ENCODE data around the gene CCDC110. TPM values are rescaled to one million over a fixed set of nuclear protein-coding genes. Genes with fewer than 3 reads are reported as not detected.

CCDC110 gene
- polyA plus RNA-seq, 1 donor from 2014 or later, result 0.21 TPM

GRCh38 chr4:185421366-185422124, 50.0 kb downstream of the CCDC110 start:
- H4K20me1 ChIP-seq (ENCODE audit: insufficient read depth), result no peaks in the 10 kb centered on the region
- no peak overlapping the region for H2AFZ ChIP-seq (ENCODE audit: low read depth, low read length)
- H3K9ac ChIP-seq (ENCODE audit: low read length), result no peak overlapping the region
- H3K9me3 ChIP-seq (ENCODE audit: low read length), result no peaks in the 10 kb centered on the region
- no peaks in the 10 kb centered on the region for H3K27me3 ChIP-seq (ENCODE audit: insufficient read depth, low read depth, low read length)
- no peak overlapping the region for H3K4me3 ChIP-seq (ENCODE audit: low read length)
- no peaks in the 10 kb centered on the region for H3F3A ChIP-seq (ENCODE audit: insufficient read depth, low read length, poor library complexity, severe bottlenecking)
- H3K36me3 ChIP-seq (ENCODE audit: insufficient read depth, low read length), result peaks cover 8% of the 10 kb centered on the region
- TF ChIP-seq POLR2AphosphoS5 (IDR thresholded peaks at IDR 0.05), result no peak
- TF ChIP-seq EP300 (conservative IDR thresholded peaks at IDR 0.05; ENCODE audit: poor library complexity, severe bottlenecking), result no peak
- TF ChIP-seq EZH2 (IDR thresholded peaks at IDR 0.05; ENCODE audit: borderline replicate concordance, insufficient read depth, low read length, poor library complexity, severe bottlenecking), result no peak
- H3K79me2 ChIP-seq (replicated peaks; ENCODE audit: insufficient read depth, low read length), result peaks cover 29% of the 10 kb centered on the region
- no peak overlapping the region for H3K27ac ChIP-seq (ENCODE audit: low read length)
- no peaks in the 10 kb centered on the region for H3K9me2 ChIP-seq (ENCODE audit: insufficient read depth, low read length)
- H3K4me2 ChIP-seq (ENCODE audit: low read length), result no peak overlapping the region

GRCh38 chr4:185416955-185417354, 54.6 kb downstream of the CCDC110 start:
- no peak overlapping the region for H3K9ac ChIP-seq (ENCODE audit: low read length)
- no peaks in the 10 kb centered on the region for H4K20me1 ChIP-seq (ENCODE audit: insufficient read depth)
- no peaks in the 10 kb centered on the region for H3K9me3 ChIP-seq (ENCODE audit: low read length)
- H3K4me2 ChIP-seq (ENCODE audit: low read length), result no peak overlapping the region
- H3K36me3 ChIP-seq (ENCODE audit: insufficient read depth, low read length), result peaks cover 13% of the 10 kb centered on the region
- no peaks in the 10 kb centered on the region for H3F3A ChIP-seq (ENCODE audit: insufficient read depth, low read length, poor library complexity, severe bottlenecking)
- H3K27ac ChIP-seq (ENCODE audit: low read length), result no peak overlapping the region
- no peaks in the 10 kb centered on the region for H3K79me2 ChIP-seq (replicated peaks; ENCODE audit: insufficient read depth, low read length)
- TF ChIP-seq TAF1 (IDR thresholded peaks at IDR 0.05; ENCODE audit: low read depth), result no peak
- TF ChIP-seq POLR2AphosphoS5 (IDR thresholded peaks at IDR 0.05), result no peak
- TF ChIP-seq MXI1 (conservative IDR thresholded peaks at IDR 0.05; ENCODE audit: poor library complexity, severe bottlenecking), result no peak
- no peak for TF ChIP-seq CTCF (IDR thresholded peaks at IDR 0.05; ENCODE audit: poor library complexity, severe bottlenecking)
- no peak for TF ChIP-seq REST (IDR thresholded peaks at IDR 0.05; ENCODE audit: borderline replicate concordance)
- no peak for TF ChIP-seq RAD21 (conservative IDR thresholded peaks at IDR 0.05)
- TF ChIP-seq EZH2 (IDR thresholded peaks at IDR 0.05; ENCODE audit: borderline replicate concordance, insufficient read depth, low read length, poor library complexity, severe bottlenecking), result no peak
- TF ChIP-seq EP300 (conservative IDR thresholded peaks at IDR 0.05; ENCODE audit: poor library complexity, severe bottlenecking), result no peak
- no peak for TF ChIP-seq SMC3 (conservative IDR thresholded peaks at IDR 0.05; ENCODE audit: poor library complexity)
- no peak overlapping the region for H2AFZ ChIP-seq (ENCODE audit: low read depth, low read length)
- no peak overlapping the region for H3K4me3 ChIP-seq (ENCODE audit: low read length)
- no peaks in the 10 kb centered on the region for H3K9me2 ChIP-seq (ENCODE audit: insufficient read depth, low read length)
- no peaks in the 10 kb centered on the region for H3K27me3 ChIP-seq (ENCODE audit: insufficient read depth, low read depth, low read length)
